Fibroblast of pulmonary artery (primary cell): ENCODE measurements around the gene C9orf50.

Experiments used
- DNase-seq: peaks from one replicate; pipeline ENCODE4 v3.0.0-alpha.2; 2010; ENCODE audit warnings: low read depth
- H3K4me3 ChIP-seq: replicated peaks from 2 replicates; pipeline ENCODE4 v1.5.1; 2011; ENCODE audit warnings: low read depth, mild to moderate bottlenecking, control low read depth, low read length, moderate library complexity
- TF ChIP-seq, protein P1 (sequence below): IDR thresholded peaks from 2 replicates; pipeline ENCODE4 v1.5.1; 2011; ENCODE audit warnings: mild to moderate bottlenecking, control low read depth, low read length, inconsistent platforms; ENCODE audit errors: missing control alignments

Gene C9orf50

DNA sequence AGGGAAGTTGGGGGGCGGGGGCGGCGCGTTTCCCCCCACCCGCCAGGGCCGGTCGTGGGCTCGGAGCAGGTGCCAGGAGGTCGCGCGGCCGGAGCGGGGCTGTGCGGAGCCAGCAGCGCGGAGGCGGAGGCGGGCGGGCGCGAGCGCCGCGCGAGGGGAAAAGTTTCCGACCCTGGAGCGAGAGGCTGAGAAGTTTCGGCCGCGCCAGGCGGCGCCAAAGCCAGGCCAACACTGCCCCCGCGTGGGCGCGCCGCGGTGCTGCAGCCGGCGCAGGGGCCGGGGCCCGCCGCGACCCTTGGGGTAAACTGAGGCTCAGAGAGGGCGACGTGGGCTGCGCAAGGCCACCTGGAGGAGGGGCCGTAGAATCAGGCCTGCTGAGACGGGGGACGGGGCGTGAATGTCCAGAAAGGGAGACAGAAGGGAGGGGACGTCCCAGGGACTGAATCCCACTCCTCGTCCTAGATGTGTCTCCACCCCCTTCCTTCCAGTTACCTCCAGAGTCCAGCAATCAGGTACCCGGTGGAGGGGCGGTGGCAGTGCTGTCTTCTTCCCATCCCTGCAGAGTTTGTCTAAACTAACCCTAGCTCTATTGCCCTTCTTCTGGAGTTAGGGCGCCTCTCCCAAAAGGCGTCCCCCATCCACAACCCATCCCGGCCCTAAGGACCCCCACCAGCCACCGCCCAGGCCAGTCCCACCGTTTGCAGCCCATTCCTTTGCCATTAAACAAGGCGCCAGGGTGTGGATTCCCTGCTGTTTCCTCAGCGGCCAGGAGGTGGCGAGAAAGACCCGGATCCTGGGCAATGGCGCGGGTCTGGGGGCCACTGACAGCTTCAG, 10.2 kb downstream of the C9orf50 start:
- DNase-seq: peak; percentile 68
- TF ChIP-seq, protein P1, sequence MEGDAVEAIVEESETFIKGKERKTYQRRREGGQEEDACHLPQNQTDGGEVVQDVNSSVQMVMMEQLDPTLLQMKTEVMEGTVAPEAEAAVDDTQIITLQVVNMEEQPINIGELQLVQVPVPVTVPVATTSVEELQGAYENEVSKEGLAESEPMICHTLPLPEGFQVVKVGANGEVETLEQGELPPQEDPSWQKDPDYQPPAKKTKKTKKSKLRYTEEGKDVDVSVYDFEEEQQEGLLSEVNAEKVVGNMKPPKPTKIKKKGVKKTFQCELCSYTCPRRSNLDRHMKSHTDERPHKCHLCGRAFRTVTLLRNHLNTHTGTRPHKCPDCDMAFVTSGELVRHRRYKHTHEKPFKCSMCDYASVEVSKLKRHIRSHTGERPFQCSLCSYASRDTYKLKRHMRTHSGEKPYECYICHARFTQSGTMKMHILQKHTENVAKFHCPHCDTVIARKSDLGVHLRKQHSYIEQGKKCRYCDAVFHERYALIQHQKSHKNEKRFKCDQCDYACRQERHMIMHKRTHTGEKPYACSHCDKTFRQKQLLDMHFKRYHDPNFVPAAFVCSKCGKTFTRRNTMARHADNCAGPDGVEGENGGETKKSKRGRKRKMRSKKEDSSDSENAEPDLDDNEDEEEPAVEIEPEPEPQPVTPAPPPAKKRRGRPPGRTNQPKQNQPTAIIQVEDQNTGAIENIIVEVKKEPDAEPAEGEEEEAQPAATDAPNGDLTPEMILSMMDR: peak; percentile 70
- H3K4me3 ChIP-seq: peak overlapping the region; percentile 60

DNA sequence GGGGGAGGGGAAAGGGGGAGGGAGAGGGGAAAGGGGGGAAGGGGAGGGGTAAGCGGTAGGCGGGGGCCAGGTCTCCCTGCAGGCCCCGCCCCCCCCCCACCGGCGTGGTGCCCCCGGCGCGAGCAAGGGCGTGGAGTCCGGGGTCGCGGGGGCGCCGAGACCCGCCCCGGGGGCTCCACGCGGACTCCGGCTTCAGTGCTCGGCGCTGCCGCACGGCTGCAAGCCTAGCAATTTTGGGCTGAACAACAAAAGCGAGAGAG, 10.8 kb downstream of the C9orf50 start:
- TF ChIP-seq, protein P1: no peak
- DNase-seq: no peak
- H3K4me3 ChIP-seq: peak overlapping the region; percentile 60

DNA sequence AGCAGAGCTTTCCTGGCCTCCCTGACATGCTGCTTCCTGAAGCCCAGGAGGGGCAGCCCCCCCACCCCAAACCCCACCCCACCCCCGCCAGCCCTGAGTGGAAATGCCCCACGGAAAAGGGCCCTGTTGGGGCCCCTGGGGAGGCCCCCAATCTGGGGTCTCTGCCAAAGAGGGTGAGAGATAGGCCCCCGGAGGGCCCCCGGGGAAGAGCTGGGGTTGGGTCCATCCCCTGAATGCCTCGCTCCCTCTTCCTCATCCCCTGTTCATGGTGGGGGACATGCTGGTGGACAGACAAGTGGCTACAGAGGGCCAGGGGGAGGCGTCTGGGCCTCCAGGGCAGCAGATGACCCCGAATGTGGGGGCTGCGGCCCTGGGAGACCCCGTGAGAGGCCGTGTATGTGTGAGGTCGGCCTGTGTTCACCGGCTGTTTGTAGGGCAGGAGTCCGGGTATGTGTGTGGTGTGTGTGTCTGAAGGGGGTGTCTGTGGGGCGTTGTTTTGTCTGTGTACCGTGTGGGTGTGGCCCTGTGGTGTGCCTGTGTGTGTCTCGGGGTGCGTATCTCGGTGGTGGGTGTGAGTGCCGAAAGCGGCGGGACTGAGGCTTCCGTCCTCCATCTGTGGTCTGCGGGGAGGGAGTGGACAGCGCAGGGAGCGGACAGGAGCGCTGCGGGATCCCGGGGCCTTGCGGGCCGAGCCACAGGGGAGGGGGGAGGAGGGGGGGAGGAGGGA, 11.3 kb downstream of the C9orf50 start:
- peak; percentile 42 for DNase-seq
- no peak overlapping the region for H3K4me3 ChIP-seq
- TF ChIP-seq, protein P1: no peak

DNA sequence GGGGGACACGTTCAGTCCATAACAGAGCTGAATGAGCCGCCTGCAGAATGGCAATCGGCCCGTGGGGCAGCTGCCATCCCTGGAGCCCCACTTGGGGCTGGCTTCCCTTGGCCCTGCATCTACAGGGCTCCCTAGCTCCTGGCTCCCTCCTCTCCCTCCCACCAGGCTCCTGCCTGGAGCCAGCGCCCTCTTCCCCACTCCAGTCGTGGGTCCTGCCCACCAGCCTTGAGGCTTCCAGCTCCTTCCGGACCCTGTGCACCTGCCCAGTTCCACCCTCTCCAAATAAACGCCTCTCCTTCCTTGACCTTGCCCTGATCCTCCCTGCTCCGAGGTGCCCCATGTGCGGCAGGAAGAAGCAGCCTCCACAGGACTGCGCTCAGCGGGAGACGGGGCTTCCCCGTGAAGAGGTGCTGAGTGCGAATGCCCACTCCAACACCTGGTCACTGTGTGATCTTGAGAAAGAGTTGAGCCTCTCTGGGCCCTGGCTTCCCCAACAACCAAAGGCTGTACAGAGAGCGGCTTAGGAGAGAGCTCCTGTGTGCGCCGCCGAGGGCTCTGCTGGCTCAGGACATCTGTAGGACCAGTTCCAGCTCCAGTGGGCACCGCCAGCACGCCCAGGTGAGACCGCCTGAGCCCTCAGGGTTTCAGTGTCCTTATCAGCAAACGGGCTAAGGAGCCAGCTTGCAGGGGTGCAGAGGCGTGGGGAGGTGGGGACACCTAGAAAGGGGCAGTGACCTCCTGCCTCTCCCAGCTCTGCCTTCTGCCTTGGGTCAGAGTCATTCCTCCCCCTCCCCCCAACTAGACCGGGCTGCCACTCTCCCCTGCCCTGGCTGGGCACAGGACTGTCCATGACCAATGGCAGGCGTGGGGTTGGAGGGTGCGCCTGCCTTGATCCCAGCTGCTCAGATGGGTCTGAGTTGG, 12.1 kb downstream of the C9orf50 start:
- TF ChIP-seq, protein P1: no peak
- H3K4me3 ChIP-seq: no peak overlapping the region
- no peak for DNase-seq

DNA sequence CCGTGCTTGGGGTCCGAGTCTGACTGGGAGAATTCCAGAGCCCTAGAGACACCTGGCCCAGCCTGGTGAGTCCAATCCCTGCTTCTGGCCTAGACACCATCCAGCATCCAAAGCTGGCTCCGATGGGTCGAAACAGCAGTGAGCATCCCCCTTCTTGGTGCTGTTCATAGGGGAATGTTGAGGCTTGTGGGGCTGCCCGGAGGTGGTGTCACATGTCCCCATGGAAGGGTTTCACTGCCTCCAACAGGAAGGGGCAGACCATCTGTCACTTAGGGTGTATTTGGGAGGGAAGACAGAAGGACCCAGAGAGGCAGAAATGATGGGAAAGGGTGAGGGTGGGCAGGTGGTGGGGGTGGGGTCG, 13.9 kb downstream of the C9orf50 start:
- DNase-seq: no peak
- TF ChIP-seq, protein P1: no peak
- H3K4me3 ChIP-seq: no peak overlapping the region

DNA sequence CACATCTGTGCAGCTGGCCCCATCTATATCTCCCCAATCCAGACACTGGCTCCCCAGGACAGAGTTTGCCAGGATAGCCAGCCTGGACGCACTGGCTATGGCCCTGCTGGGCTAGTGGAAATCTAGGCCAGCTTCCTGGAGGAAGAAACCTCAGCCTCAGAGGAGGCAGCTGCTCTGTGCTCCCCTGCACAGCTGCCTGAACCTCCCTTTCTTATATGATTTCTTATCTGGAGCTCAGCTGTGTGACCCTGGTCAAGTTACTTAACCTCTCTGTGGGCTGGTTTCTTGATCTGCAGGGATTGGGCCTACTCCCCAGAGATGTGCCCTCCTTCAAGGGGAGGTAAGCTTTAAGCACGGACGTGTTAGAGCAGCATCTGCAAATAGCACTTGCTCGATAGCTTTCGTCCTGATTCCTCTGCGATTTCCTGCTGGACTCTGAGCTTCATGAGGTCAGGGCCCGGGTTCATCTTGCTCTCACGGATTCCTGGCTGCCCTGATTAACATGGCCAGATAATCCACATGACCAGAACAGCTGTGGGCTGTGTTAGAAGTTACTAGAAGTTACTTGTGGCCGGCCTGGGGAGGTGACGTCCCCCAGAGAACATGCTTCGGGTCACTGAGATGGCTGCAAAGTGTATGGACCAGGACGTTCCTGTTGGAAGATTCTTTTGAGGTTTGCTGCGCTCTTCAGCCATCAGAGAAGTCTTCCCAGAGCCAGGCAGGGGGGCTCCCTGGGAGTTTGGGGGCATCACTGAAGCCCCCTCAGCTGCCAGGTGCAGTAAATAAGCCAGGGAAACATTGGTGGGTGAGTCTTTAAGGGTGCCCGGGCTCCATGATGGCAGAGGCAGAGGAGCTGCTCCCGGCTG, 14.5 kb downstream of the C9orf50 start:
- DNase-seq: no peak
- H3K4me3 ChIP-seq: no peak overlapping the region
- TF ChIP-seq, protein P1: no peak
